COLO829 (cell line): ENCODE results near the gene POM121.
"Not testable (repeated sequence)": the region's sequence is repeated elsewhere in the genome, so short reads cannot be mapped to it uniquely, and the experiment has no call there.

Source experiments
- DNase-seq: peaks from one replicate; pipeline ENCODE4 v3.0.0; 2012; ENCODE audit warnings: low spot score

POM121 gene

DNA sequence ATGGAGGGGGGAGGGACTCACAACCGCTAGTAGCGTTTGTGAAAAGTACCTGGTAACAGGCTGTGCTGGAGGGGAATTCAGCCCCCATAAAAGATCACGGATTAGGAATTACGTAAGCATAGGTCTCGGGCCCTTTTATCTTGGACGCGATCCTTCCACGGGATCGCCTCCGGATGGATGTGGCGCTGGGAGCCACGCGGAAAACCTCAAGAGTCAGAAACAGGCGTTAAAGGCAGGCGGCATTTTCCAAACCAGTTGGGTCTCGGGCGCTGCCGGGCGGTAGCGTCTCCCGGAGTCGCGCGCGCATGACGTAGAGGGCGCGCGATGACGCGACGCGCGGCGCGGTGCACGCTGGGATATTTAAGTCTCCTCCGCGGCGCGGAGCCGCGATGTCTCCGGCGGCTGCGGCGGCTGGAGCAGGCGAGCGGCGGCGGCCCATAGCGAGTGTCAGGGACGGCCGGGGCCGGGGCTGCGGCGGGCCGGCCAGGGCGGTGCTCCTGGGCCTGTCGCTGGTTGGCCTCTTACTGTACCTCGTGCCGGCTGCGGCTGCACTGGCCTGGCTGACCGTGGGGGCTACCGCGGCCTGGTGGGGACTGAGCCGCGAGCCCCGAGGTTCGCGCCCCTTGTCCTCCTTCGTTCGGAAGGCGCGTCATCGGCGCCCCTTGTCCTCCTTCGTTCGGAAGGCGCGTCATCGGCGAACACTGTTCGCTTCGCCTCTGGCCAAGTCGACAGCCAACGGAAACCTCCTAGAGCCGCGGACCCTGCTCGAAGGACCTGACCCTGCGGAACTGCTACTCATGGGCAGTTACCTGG is at the start of gene POM121:
Gene POM121, plus strand, starts transcription at position 363 of the 813 bp plus-strand sequence. Its CDS starts 27 bp downstream, at position 390.
- peak; percentile 95 for DNase-seq

DNA sequence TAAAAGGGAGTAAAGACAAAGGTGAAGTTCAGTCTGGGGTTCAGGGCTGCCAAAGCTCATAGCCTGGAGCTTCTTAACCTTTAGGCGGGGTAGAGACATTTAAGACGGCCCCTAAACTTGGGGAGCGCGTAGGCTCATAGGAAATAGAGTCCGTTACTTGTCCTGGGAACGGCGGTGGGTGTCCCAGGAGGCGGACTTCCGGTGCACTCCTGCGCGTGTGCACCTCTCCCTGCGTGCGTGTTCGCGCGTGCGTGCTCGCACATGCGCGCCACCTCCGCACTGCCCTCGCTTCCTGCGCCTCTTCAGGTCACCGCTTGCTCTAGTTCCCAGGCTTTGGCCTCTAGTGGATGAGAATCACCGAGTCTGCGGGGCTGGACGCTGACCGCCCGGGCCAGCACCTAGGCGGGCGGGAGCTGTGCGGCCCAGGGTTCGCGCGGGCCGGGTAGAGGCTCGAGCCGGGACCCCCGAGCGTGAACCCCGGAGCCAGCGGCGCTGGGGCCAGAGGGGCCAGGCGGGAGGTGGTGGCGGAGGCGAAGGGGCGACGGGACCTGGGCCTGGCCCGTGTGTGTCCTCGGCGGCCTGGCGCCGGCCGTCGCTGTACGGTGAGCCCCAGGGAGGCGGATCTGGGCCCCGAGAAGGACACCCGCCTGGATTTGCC is 45.7 kb upstream of the POM121 start:
- peak; percentile 65 for DNase-seq

DNA sequence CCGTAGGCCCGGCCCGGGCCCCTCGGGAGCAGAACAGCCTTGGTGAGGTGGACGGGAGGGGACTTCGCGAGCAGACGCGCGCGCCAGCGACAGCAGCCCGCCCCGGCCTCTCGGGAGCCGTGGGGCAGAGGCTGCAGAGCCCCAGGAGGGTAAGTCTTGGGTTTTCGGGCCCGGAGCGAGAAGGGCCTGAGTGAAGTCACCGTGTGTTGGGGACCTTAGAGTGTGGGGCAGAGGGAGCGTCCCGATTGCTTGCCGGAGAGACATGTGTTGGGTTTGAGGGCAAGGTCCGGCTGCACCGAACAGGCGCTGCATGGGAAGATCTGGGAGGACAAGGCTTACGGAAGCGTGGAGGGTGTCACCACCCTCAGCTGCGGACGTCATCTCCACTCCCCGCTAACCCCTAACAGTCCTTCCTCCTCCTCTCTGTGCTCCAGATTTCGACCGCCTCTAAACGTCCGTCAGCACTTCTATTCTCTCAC is 45.1 kb upstream of the POM121 start:
- DNase-seq = not testable (repeated sequence)

DNA sequence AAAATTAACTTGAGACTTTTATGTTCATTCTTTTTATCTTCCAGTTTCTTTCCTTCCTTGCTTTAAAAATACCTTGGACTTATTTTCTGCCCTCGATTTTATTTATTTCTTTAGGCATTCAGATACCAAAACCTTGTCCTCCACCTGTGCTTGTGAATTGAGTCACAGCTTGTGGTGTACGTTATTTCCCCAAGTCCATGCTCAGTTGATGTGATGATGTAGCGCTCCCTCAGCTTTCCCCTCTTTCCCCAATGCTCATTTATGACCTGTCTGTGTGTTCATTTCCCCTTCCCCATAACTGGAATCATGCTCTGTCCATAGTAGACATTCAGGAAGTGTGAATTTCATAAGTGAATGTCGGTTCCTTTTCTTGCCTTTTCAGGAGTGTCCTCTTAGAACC is 33.1 kb upstream of the POM121 start:
- DNase-seq = not testable (repeated sequence)

DNA sequence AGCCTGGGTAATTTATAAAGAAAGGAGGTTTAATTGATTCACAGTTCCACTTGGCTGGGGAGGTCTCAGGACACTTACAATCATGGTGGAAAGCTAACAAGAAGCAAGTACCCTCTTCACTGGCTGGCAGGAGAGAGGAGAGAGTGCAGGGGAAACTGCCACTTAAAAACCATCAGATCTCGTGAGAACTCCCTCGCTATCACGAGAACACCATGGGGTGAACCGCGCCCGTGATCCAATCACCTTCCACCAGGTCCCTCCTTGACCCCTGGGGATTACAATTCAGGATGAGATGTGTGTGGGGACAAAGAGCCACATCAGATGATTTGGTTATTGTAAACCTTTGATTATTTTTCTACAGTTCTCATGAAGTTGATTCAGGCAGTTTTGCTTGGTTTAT is 20.2 kb upstream of the POM121 start:
- not testable (repeated sequence) for DNase-seq

DNA sequence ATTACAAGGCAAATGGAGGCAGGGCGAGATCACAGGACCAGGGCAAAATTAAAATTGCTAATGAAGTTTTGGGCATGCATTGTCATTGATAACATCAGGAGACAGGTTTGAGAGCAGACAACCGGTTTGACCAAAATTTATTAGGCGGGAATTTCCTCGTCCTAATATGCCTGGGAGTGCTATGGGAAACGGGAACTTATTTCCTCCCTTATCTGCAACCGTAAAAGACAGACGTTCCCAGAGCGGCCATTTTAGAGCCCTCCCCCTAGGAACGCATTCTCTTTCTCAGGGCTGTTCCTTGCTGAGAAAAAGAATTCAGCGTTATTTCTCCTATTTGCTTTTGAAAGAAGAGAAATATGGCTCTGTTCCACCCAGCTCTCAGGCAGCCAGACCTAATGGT is 16.5 kb upstream of the POM121 start:
- not testable (repeated sequence) for DNase-seq

DNA sequence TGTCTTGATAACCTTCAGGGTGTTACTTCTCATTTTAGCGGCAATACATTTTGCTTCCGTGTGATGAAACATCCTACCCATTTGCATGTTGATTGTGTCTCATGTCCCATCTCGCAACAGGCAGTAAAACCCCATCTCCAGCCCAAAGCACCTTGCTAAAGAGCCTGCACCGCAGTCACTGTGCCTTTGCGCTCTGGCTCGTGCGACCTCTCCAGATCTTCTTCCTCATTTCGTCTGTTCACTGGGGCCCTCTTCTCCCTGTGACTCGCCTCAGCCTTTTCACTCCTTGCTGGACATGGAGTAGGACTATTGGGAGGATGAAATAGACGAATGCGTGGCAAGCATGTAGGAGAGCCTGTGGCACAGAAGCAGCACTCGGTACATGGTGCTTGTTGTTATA is 13.5 kb upstream of the POM121 start:
- not testable (repeated sequence) for DNase-seq

DNA sequence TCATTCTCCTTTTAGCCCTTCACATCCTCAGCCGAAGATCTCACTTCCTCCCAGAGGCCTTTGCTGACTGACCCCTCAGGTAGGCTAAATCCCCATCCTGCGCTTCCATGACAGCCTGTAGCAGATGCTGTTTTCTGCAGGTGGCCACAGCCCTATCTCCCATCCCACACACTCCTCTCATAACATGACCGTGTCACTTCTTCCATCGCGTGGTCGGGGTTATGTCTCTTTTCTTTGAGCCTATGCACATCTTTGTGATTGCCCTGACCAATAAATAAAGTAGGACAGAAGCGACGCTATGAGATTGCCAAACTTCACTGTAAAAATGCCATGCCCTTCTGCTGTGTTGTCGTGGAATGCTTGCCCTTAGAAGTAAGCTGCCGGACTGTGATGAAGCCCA is 11.1 kb upstream of the POM121 start:
- DNase-seq = not testable (repeated sequence)

DNA sequence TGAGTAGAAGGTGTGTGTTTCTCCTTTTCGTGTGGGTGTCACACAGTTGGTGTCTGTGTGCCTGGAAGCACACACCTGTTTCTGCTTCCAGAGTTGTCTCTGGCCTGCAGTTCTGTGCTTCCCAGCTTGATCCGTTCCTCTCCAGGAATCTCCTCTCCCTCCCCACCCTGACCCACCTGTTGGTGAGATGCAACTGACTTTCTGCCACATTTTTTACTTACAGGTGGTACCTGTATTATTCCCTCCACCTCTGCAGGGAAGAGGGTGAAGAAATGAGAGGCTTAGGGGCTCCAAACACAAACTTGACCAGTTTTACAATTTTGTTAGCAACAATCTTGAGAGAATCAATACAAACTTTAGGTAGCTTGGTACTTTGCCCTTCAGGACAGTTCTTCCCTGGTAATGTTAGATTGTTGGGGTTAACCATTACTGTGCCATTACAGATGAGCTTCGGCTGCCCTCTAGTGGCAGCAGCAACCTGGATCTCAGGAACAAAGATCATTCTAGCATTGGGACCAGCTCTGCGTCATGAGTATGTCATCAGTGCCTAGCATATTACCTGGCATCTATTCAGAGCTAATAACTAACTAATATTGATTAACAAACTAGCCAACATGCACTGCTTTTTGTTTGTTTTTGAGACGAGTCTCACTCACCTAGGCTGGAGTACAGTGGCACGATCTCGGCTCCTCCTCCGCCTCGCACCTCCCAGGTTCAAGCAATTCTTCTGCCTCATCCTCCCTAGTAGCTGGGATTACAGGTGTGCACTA is 10.0 kb upstream of the POM121 start:
- DNase-seq = peak; percentile 63

DNA sequence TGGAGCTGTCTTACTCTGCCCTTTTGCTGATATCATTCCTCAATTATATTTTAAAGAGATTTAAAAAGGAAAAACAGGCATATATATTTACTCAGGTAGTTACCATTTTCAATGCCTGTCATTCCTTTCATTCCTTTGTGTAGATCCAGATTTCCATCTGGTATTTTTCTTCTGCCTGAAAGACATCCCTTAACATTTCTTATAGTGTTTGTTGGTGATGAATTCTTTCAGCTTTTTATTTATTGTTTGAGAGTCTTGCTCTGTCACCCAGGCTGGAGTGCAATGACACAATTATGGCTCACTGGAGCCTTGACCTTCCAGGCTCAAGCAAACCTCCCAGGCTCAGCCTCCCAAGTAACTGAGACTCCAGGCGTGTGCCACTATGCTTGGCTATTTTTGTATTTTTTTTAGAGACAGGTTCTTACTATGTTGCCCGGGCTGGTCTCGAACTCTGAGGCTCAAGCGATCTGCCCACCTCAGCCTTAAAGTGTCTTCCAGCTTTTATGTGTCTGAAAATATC is 5.6 kb upstream of the POM121 start:
- no peak for DNase-seq

DNA sequence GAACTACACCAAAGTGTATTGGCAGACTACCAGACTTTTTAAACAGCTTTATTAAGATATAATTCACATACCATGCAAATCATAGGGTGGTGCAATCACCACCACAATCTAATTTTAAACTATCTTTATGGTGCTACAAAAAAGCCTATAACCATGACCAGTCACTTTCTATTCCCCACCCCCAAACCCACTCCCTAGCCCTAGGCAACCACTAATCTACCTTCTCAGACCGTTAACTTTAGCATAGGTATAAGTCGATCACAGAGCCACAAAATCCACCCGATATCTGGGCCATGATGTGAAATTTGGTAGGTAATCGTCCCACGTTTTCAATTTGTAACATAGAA is 536 bp upstream of the POM121 start:
- no peak for DNase-seq

DNA sequence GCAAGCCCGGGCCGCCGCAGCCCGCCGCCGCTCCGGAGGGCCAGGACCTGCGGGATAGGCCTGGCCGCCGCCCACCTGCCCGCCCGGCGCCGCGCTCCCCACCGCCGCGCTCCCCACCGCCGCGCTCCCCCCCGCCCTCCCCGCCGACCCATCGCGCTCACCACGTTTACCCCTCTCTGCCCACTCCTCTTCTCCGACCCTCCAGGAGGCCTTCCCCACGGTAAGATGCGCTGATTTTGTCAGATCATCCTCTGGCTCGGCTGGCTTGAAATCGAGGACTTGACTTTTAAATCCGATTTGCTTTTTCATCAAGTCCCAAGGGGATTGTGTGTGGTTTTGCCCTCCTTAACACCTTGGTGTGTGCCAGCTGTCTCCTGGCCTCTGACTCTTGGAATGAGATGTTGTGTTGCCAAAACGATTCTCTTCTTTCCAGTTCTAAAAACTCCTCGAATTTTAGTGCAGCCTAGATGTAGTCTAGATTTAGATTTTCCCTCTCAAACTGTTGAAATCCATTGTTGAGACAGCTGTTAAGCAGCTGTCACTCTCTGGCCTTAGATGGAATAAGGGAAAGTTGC is 738 bp downstream of the POM121 start:
- no peak for DNase-seq

DNA sequence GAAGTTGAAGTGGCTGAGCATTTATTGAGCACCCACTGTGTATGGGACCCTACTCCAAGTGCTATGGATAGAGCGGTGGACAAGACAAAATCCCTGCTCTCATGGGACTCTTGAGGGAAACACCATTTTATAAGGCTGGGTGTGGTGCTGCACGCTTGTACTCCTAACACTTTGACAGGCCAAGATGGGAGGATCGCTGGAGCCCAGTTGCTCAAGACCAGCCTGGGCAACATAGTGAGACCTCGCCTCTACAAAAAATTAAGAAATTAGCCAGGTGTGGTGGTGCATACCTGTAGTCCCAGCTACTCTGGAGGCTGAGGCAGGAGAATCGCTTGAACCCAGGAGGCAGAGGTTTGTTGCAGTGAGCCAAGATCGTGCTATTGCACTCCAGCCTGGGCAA is 2.9 kb downstream of the POM121 start:
- DNase-seq = not testable (repeated sequence)

DNA sequence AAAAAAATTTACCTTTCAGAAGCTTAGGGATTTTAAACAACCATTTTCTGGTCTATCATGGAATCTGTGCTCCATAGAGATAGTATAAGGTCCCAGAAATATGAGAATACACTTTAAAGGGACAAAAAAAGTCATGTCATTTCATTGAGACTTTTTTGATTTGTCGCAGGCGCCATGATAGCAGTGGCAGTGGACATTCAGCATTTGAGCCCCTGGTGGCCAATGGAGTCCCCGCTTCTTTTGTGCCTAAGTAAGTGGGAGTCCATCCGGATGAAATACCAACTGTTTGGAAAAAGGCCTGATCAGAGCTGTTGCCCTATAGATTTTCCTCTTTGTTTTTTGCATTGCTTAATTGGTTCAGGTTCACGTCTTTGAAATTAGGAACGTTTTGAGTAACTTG is 3.3 kb downstream of the POM121 start:
- DNase-seq = not testable (repeated sequence)

DNA sequence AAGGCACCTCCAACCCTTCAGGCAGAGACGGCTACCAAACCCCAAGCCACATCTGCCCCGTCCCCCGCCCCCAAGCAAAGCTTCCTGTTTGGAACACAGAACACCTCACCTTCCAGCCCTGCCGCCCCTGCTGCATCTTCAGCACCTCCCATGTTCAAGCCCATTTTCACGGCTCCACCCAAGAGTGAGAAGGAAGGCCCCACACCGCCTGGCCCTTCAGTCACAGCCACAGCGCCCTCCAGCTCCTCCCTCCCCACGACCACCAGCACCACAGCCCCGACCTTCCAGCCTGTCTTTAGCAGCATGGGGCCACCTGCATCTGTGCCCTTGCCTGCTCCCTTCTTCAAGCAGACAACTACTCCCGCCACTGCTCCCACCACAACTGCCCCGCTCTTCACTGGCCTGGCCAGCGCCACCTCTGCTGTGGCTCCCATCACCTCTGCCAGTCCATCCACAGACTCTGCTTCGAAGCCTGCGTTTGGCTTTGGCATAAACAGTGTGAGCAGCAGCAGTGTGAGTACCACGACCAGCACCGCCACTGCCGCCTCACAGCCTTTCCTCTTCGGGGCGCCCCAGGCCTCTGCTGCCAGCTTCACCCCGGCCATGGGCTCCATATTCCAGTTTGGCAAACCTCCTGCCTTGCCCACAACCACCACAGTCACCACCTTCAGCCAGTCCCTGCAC is 17.3 kb downstream of the POM121 start:
- not testable (repeated sequence) for DNase-seq

DNA sequence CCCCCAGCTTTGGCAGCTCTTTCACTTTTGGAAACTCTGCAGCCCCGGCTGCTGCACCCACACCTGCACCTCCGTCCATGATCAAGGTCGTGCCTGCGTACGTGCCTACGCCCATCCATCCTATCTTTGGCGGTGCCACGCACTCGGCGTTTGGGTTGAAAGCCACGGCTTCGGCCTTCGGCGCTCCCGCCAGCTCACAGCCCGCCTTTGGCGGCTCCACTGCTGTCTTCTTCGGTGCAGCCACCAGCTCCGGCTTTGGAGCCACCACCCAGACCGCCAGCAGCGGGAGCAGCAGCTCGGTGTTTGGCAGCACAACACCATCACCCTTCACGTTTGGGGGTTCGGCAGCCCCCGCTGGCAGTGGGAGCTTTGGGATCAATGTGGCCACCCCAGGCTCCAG is 18.1 kb downstream of the POM121 start:
- DNase-seq = not testable (repeated sequence)

DNA sequence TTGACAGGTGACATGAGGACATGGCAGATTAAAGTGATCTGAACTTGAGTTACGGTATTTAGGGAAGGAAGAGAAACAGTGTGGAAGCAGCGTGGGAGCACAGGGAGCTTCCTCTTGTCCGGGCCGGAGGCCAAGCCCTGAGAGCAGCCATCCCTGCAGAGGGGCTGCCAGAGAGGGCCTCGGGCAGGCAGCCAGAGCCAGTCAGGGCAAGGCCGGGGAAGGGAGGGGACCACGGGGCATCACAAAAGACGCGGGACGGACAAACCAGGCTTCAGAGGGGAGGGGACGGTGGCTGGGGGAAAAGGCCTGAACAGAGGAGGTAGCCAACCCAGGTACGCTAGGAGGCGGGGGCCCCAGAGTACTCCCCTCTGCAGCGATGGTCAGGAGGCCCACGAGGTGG is 20.0 kb downstream of the POM121 start:
- DNase-seq = not testable (repeated sequence)

DNA sequence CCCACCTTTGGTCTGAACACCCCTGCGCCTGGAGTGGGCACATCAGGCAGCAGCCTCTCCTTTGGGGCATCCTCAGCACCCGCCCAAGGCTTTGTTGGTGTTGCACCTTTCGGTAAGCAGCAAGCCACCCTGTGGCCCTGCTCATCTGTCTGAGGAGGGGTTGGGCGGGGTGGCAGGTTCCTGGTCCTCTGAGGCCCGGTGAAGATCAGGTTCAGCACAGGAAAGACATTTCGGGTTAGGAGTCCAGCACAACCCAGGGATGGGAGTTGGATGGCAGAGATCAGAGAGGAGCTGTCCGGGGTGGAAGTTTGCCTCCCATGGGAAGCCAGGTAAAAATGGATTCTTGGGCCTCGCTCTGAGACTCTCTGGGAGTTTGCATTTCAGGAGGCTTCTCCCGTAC is 20.7 kb downstream of the POM121 start:
- not testable (repeated sequence) for DNase-seq

DNA sequence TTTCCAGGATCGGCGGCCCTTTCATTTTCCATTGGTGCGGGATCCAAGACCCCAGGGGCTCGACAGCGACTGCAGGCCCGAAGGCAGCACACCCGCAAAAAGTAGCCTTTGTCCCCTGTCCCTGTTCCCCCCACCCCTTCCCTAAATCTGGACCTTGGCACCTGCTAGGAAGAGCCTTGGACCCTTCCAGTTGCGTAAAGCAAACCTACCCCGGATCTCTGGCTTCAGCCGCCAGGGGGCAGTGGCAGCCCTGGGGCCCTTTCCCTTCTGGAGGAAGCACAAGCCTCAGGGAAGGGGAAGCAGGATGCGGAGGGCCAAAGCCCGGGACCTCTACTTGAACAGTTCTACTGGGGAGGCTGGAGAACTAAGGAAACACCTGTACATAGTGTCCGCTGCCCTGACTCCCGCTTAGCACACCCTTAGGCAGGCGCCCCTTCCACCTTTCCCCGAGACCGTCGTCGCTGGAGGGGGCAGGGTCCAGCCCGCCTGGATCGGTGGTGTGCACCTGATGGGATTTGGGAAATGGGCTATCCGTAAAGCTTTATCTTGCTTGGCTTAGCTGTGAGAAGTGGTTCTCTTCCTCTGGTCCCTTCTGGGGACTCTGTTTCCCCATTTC is 21.3 kb downstream of the POM121 start:
- not testable (repeated sequence) for DNase-seq

DNA sequence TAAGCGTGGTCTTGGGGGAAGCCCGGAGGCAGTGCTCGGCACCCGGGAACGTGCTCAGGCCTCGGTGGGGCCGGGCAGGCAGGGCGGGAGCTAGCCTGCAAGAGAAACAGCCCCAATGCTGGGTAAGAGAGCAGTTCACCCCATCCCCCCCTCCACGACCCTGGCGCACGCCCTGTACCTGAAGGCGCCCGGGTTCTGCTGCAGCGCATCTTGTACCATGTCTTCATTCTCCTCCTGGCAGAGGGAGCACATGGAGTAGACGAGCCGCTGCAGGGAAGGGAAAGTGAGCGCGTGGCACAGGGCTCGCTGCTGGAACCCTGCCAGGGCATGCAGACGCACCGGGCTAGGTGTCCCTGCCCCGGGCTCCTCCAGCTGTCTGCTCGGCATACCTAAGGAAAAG is 23.8 kb downstream of the POM121 start:
- not testable (repeated sequence) for DNase-seq

DNA sequence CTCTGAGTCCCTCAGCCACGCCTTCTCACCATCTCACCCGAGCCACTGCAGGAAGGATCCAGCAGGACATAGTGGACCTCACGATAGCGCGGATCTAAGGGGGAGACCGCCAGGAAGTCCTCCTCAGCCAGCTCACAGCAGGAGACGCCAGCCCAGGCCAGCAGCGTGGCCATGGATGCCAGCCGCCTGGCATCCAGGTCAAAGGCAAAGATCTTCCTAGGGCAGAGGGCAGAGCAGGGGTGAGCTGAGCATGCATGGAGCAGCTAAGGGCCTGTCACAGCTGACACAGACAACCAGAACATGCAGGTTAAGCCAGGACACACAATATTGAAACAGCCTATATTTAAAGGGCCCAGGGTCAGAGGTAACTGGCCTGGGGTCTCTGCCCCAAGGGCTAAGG is 24.4 kb downstream of the POM121 start:
- DNase-seq = not testable (repeated sequence)
